BJ (cell line): ENCODE results near the gene ARL17B. TPM values are rescaled to one million over a fixed set of nuclear protein-coding genes. Genes with fewer than 3 reads are reported as not detected.
"Not testable (repeated sequence)": the region's sequence is repeated elsewhere in the genome, so short reads cannot be mapped to it uniquely, and the experiment has no call there.

ENCODE experiments used
- CTCF ChIA-PET: fragments of 350-600 bp; formaldehyde crosslinking; extraction: SDS; loops from one replicate; lab custom pipeline; 2021; ENCODE audit warnings: antibody characterized with exemption, inconsistent platforms; lab: Yijun Ruan, JAX
- POLR2A ChIA-PET: fragments of 300-600 bp; sonication (Branson Sonifier 250); formaldehyde crosslinking; extraction: SDS; loops from one replicate; lab custom pipeline; 2021; ENCODE audit warnings: antibody characterized with exemption; lab: Charles Lee
- DNase-seq: peaks from one replicate; pipeline ENCODE4 v3.0.0-alpha.2; 2011; ENCODE audit warnings: low read depth
- H3K27me3 ChIP-seq: 2 replicates; pipeline ENCODE4 v1.6.0; 2011; ENCODE audit warnings: low read length; ENCODE audit not compliant: control insufficient read depth, insufficient read depth
- H3K36me3 ChIP-seq: 2 replicates; pipeline ENCODE4 v1.5.1; 2011; ENCODE audit warnings: low read length; ENCODE audit not compliant: control insufficient read depth, insufficient read depth
- H3K4me3 ChIP-seq: 2 replicates; pipeline ENCODE4 v1.5.1; 2011; ENCODE audit warnings: low read depth, mild to moderate bottlenecking, control low read depth, low read length
- polyA plus RNA-seq: library from polyadenylated mRNA; depleted of rRNA; stranded (reverse); fragments of >200 nt; gene quantifications from 2 replicates; pipeline ENCODE4 v1.2.3, GENCODE V29; 2011
- TF ChIP-seq, protein P1 (sequence below): IDR thresholded peaks from 2 replicates; pipeline ENCODE4 v1.5.1; 2011; ENCODE audit warnings: low read depth, mild to moderate bottlenecking, control low read depth, inconsistent platforms, low read length, moderate library complexity; ENCODE audit not compliant: insufficient read depth

ARL17B gene
- polyA plus RNA-seq, 1 experiment, result 7.1 TPM

DNA sequence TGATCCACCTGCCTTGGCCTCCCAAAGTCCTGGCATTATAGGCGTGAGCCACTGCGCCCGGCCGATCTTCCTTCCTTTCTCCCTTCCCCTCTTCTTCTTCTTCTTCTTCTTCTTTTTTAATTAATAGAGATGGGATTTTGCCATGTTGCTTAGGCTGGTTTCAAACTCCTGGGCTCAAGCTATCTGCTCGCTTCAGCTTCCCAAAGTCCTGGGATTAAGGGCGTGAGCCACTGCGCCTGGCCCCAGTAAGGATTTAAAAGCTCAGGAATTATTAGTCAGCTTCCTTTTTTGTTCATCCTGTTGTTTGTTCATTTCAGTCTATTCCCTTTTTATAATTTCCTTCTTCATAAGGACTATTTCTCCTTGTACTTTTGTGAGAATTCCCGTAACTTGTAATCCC is 99.3 kb downstream of the ARL17B start:
- CTCF ChIA-PET, result interaction anchor here (1.4 kb wide), 1 partner anchor 25 kb away, joined by 4 read pairs; no protein-coding TSS in a partner anchor
- Histone ChIP-seq H3K27me3 (no peaks in the 10 kb centered on the region), H3K36me3 (no peaks in the 10 kb centered on the region), H3K4me3 (no peak overlapping the region)
- DNase-seq, result no peak
- TF ChIP-seq, protein P1, sequence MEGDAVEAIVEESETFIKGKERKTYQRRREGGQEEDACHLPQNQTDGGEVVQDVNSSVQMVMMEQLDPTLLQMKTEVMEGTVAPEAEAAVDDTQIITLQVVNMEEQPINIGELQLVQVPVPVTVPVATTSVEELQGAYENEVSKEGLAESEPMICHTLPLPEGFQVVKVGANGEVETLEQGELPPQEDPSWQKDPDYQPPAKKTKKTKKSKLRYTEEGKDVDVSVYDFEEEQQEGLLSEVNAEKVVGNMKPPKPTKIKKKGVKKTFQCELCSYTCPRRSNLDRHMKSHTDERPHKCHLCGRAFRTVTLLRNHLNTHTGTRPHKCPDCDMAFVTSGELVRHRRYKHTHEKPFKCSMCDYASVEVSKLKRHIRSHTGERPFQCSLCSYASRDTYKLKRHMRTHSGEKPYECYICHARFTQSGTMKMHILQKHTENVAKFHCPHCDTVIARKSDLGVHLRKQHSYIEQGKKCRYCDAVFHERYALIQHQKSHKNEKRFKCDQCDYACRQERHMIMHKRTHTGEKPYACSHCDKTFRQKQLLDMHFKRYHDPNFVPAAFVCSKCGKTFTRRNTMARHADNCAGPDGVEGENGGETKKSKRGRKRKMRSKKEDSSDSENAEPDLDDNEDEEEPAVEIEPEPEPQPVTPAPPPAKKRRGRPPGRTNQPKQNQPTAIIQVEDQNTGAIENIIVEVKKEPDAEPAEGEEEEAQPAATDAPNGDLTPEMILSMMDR, result no peak
- POLR2A ChIA-PET, result no interaction called here

GRCh38 chr17:46259845-46260661 is 101.5 kb downstream of the ARL17B start:
- CTCF ChIA-PET, result interaction anchor here (1.4 to 1.6 kb wide), 2 partner anchors 47 to 675 kb away, joined by 3 to 5 read pairs; no protein-coding TSS in a partner anchor
- POLR2A ChIA-PET, H3K27me3 ChIP-seq, H3K36me3 ChIP-seq, DNase-seq: not testable (repeated sequence)
- peak overlapping the region; percentile 21 for H3K4me3 ChIP-seq
- TF ChIP-seq, protein P1, result peak; percentile 17; the same call in 1 of the 2 replicates

GRCh38 chr17:46256369-46256768 is 105.2 kb downstream of the ARL17B start:
- H3K4me3 ChIP-seq, H3K27me3 ChIP-seq, DNase-seq, H3K36me3 ChIP-seq, POLR2A ChIA-PET: not testable (repeated sequence)
- CTCF ChIA-PET, result interaction anchor here (1.7 kb wide), 1 partner anchor 30 kb away, joined by 5 read pairs; no protein-coding TSS in a partner anchor

DNA sequence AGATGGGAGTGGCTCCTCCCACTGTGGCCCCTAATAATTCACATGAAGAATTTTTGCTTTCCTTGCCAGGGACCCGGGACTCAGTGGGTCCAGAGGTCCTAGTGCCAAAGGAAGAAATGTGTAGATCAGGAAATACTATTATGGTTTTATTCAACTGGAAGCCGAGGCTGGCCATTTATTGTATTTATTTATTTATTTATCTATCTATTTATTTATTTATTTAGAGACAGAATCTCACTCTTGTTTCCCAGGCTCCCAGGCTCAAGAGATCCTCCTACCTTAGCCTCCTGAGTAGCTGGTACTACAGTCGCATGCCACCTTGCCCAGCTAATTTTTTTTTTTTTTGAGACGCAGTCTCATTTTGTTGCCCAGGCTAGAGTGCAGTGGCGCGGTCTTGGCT is 107.4 kb downstream of the ARL17B start:
- POLR2A ChIA-PET, H3K4me3 ChIP-seq: not testable (repeated sequence)
- CTCF ChIA-PET, result interaction anchor here (0.8 to 1.2 kb wide), 5 partner anchors 33 to 661 kb away, joined by 3 to 4 read pairs (median 3); no protein-coding TSS in a partner anchor

DNA sequence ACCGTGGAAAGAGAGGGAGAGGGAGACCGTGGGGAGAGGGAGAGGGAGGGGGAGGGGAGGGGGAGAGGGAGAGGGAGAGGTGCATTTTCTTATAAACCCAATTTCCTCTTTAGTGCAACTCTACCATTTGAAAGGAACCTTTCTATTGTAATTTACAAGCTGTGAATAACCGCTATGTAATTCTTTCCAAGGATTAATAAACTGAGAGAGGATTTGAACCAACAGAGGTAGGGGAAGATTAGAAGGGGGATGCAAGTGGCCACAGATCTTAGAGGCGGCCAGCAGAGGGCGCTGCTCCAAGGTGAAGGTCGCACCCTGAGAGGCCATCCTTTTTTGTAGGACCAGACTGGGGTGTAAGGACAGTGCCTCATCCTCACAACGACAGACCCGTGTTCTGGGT is 107.8 kb downstream of the ARL17B start:
- POLR2A ChIA-PET, DNase-seq, H3K4me3 ChIP-seq, H3K36me3 ChIP-seq, H3K27me3 ChIP-seq: not testable (repeated sequence)
- TF ChIP-seq, protein P1, result peak; percentile 76
- CTCF ChIA-PET, result interaction anchor here (0.9 to 1.2 kb wide), 4 partner anchors 33 to 96 kb away, joined by 3 to 4 read pairs (median 4); no protein-coding TSS in a partner anchor

More for the DNA sequence above, 107.4 kb downstream of the ARL17B start:
- not testable (repeated sequence) for H3K27me3 ChIP-seq, DNase-seq, H3K36me3 ChIP-seq

DNA sequence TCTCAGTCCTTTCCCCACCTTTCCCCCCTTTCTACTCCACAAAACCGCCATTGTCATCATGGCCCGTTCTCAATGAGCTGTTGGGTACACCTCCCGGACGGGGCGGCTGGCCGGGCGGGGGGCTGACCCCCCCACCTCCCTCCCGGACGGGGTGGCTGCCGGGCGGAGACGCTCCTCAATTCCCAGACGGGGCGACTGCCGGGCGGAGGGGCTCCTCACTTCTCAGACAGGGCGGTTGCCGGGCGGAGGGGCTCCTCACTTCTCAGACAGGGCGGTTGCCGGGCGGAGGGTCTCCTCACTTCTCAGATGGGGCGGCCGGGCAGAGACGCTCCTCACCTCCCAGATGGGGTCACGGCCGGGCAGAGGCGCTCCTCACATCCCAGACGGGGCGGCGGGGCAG is 108.8 kb downstream of the ARL17B start:
- POLR2A ChIA-PET, H3K27me3 ChIP-seq, H3K36me3 ChIP-seq, DNase-seq, H3K4me3 ChIP-seq: not testable (repeated sequence)
- CTCF ChIA-PET, result interaction anchor here (1.0 kb wide), 1 partner anchor 34 kb away, joined by 4 read pairs; no protein-coding TSS in a partner anchor

DNA sequence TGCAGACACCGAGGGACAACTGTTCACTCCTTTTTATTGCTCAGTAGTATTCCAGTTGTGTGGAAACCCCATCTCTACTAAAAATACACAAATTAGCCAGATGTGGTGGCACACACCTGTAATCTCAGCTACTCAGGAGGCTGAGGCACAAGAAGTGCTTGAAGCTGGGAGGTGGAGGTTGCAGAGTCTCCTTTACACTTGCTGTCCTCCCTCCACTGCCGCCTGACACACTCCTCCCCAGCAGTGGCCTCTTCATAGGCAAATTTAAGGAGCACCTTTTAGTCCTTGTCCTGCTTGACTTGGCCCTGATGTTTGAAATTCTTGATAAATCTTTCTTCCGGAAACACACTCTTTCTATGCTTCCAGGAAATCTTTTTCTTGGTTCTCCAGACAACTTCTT is 112.4 kb downstream of the ARL17B start:
- DNase-seq, H3K4me3 ChIP-seq, POLR2A ChIA-PET, H3K27me3 ChIP-seq, H3K36me3 ChIP-seq: not testable (repeated sequence)
- CTCF ChIA-PET, result interaction anchor here (1.1 kb wide), 1 partner anchor 40 kb away, joined by 3 read pairs; no protein-coding TSS in a partner anchor

- H3K36me3 ChIP-seq, POLR2A ChIA-PET, DNase-seq, CTCF ChIA-PET, H3K27me3 ChIP-seq, H3K4me3 ChIP-seq: not testable (repeated sequence)
These were observed 116.4 kb downstream of the ARL17B start for GRCh38 chr17:46244949-46245768.

GRCh38 chr17:46244339-46244913 is 117.1 kb downstream of the ARL17B start:
- H3K36me3 ChIP-seq, CTCF ChIA-PET, H3K4me3 ChIP-seq, H3K27me3 ChIP-seq, DNase-seq, POLR2A ChIA-PET: not testable (repeated sequence)
